Activated naive CD8-positive, alpha-beta T cell treated with anti-CD3 and anti-CD28 coated beads, Interleukin-2, amount 50 U/mL, for 16 hours (primary cell): Measurements from ENCODE around the gene MRPL53.
"Not testable (repeated sequence)": the region's sequence is repeated elsewhere in the genome, so short reads cannot be mapped to it uniquely, and the experiment has no call there.

Experiments used
- DNase-seq: peaks from one replicate; pipeline ENCODE4 v3.0.0-alpha.2; 2020; ENCODE audit warnings: low read depth, low spot score

MRPL53 gene

DNA sequence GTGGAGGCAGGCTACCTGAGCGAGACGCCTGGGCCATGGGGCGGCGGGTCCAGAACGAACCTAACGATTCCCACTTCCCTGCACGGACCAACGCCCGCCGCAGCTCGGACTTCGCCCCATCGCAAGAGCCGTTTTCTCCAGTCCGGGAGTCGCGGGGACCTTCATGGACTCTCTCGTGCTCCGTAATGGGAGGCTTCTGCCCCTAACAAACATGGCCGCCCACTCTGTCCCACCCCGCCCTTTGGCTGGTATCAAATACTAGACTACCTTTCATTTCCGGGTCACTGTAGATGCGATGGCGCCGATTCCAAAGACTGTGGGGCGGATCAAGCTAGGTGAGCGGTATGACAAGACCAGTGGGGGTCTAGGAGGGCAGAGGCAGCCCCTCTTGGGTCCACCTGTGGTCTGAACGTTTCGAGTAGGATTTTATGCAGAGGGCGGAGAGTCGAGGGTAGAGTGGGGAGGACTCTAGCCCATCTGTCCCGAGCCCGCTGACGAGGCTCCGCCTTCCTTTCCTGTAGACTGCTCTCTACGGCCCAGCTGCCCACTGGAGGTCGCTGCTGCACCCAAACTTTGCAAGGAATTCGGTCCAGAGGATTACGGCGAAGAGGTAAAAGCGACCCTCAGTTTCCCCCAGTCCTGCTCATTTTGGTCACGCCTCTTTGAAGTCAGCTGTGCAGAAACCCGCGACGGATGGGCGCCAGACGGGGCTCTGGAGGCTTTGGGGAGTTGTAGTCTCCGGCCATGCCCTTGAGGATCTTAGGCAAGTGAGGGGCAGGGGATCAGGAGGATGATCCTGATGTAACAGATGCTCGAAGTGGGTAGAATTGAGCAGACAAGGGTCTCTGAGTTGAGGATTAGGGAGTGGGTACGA, 10.6 kb upstream of the MRPL53 start, which contains the start of the genes CCDC142 and TTC31:
Gene CCDC142 (minus strand): TSS at position 198 of the 874 bp plus-strand sequence. CDS start 161 bp downstream, at position 37.
Gene TTC31 (plus strand): TSS at position 281 of the 874 bp plus-strand sequence. CDS start 15 bp downstream, at position 296.
- peak; percentile 86 for DNase-seq

DNA sequence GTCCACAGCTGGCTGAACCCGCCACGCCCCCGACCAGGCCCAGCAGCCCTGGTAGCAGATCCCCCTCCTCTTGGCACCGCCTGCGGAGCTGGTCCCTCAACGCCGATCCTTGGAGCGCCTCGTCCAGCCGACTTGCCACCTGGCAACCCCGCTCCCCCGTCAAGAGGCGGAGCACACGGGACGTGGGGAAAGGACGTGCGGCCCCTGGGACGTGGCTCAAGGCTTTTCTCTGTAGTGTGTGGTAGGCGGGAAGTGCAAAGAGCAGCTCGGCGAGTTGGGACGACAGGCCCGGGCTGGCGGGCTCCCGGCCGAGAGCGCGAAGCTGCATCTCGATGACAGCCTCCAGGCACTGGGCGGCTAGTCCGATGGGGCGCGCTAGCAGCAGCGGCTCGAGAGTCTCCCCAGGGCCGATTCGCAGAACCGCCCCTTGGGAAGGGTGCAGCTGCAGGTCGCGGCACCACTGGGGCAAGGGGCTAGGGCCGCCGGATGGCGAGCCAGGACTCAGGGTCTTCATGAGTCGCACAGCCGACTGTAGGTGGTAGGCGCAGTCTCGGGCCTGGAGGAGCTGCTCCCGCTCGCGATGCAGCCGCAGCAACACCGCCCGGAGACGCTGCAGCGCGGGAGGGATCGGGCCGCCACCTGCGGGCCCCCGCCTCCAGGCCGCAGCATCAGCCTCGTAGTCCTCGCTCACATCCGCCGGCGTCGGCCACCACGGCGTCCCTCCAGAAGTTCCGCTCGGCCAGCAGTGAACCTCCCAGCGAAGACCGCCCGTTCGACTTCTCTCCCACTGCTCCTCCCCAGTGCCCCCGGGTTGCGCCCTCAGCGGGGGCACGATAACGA, 9.7 kb upstream of the MRPL53 start:
- no peak for DNase-seq

DNA sequence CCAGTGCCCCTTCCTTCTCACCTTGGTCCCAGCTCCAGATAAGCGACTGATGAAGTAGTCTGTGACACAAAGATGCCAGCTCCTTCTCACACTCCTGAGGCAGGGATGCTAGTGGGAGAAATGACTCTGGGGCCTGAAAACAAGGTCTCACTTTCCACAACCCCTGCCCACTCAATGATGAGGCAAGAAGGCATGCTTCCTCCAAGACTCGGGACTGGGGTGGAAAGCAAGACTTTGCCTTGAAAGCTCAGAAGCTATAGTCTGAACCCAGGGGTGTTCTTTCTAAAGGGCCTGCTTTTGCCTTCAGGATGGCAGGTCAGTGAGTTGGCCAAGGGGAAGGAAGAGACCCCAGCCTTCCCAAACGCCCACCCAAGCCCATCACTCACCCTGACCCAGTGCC, 9.0 kb upstream of the MRPL53 start:
- no peak for DNase-seq

DNA sequence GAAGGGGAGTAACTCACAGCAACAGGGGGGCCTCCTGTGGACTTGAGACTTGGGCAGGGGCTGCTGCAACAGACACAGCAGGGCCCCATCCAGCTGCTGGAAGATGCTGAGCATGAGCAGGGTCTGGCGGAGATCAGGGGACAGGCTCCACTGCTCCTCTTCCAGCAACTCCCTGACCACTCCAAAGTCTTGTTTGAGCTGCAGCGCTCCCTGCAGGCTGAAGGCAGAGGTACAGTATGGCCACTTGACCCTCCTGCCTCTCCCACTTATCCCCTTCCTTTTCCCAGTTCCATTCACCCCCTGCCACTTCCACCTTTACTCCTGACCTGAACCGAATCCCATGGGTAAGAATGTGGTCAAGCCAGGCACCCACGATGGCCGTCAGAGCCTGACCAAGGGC, 2.4 kb upstream of the MRPL53 start:
- no peak for DNase-seq

DNA sequence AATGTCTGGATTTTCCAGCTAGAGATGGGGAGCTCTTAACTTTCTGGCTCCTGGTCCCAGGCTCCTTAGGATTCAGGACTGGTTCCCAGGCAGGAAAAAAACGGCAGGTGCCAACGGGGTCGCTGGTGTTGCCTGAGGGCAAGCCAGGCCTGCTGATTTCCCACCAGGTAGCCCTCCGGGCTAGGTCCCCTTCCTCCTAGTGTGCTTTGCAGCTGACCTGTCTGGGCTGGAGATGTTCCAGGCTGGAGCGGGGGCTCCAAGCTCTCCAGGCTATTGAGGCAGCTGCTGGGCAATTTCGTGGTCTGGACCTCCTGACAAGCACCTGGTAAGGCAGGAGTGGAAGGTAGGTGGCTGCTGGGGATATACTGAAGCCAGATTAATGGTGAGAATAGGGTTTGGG, 2.0 kb upstream of the MRPL53 start:
- no peak for DNase-seq

DNA sequence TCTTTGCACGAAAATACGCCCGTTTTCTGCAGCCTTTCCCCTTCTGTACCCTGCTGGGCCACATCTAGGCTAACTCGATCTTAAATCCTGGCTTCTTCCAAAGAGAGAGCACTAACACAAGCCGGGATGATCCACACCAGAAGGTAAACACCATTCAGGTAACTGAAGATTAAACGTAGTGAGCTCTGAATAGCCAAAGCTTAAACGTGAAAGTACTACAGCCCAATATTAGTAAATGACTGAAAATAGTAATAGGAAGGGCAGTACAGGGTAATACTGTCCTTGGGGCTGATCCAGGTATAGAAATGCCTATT, 422 bp upstream of the MRPL53 start:
- DNase-seq = no peak

DNA sequence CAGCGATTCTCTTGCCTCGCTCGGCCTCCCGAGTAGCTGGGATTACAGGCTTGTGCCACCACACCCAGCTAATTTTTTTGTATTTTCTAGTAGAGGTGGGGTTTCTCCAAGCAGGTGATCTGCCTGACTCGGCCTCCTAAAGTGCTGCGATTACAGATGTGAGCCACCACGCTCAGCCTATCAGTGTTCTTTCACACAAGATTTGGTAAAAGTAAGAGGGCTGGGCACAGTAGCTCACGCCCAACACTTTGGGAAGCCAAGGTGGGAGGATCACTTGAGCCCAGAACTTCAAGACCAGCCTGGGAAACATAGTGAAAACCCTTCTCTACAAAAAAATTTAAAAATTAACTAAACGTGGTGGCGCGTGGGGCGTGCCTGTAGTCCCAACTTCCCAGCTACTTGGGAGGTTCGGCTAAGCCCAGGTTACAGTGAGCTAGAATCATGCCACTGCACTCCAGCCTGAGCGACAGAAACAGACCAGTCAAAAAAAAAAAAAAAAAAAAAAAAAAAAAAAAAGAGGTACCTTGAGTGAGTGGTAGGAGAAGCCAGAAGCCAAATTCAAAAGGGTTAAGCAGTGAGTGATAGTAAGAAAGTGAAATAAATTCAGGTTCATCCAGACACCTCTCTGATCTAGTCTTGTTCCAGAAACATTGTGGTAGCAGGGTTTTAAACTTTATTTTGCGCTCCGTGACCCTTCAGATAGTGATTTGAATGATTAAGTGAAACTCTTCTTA, 981 bp downstream of the MRPL53 start:
- no peak for DNase-seq

DNA sequence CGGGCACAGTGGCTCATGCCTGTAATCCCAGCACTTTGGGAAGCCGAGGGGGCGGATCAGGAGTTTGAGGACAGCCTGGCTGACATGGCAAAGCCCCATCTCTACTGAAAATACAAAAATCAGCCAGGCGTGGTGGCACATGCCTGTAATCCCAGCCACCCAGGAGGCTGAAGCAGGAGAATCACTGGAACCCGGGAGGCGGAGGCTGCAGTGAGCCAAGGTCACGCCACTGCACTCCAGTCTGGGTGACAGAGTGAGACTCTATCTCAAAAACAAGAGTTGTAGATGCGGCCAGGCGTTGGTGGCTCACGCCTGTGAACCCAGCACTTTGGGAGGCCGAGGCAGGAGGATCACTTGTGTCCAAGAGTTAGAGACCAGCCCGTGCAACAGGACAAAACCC, 1.7 kb downstream of the MRPL53 start:
- DNase-seq = not testable (repeated sequence)

DNA sequence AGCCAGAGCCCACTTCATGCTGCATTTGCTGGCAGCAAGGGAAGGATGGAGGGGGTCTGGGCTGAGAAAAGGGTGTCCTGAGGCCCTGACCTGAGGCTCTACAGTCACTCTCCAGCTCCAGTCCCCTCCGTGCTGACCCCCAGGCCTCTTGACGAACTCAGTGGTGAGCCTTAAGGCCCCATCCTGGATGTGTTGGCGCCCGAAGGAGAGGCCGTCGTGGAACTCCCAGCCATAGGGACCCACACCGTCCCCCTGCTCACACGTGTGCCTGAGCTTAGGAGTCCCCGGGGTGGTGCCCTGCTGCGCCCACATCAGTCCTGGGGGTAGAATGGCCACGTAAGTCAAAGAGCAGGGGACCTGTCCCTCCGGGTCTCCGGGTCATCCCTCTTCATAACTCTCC, 8.1 kb downstream of the MRPL53 start:
- no peak for DNase-seq

DNA sequence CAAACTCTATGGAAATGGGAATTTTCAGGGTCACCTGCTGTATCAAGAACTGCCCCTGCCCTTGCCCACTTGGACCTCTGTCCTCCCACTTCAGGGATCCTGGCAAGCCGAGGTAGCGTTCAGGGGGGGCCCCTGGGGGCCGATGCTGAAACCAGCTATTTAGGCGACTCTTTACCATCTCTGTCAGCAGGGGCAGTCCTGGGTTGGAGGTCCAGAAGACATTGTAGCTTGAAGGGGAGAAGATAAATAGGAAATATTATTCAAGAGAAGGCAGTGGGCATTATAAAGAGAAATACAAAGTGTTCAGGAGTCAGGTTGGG, 9.7 kb downstream of the MRPL53 start:
- DNase-seq = no peak

DNA sequence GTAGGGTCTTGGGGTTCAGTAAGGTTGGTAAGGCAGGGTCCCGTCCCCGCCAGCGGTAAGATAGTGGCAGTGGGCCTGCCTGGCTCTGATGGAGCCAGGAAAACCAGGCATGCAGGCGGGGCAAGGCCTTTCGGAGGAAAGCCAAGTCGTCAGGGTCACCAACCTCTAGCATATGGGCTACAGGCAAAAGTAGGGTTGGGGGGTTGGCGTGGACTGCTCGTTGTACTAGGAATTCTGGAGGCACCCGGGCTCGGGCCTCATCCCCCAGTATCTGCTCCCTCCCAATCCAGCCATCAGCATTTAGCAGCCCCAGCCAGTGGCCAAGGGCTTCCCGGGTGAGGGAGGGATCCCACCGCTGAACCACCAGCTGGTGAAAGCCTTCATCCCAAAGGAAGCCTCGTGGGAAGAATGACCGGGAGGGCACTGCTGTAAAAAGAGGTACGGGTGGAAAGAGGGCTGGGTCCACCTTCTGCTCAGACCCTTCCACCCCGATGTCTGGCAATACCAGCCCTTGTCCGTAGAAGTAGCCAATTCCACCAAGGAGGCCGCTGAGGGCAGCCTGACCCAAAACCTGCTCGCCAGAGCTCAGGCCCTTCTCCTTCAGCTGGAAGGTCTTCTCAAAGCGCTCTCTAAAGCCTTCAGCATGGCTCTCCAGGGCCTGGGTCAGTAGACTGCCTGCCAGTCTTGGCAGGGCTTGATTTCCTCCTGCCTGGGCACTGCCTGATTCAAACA, 10.3 kb downstream of the MRPL53 start:
- no peak for DNase-seq

DNA sequence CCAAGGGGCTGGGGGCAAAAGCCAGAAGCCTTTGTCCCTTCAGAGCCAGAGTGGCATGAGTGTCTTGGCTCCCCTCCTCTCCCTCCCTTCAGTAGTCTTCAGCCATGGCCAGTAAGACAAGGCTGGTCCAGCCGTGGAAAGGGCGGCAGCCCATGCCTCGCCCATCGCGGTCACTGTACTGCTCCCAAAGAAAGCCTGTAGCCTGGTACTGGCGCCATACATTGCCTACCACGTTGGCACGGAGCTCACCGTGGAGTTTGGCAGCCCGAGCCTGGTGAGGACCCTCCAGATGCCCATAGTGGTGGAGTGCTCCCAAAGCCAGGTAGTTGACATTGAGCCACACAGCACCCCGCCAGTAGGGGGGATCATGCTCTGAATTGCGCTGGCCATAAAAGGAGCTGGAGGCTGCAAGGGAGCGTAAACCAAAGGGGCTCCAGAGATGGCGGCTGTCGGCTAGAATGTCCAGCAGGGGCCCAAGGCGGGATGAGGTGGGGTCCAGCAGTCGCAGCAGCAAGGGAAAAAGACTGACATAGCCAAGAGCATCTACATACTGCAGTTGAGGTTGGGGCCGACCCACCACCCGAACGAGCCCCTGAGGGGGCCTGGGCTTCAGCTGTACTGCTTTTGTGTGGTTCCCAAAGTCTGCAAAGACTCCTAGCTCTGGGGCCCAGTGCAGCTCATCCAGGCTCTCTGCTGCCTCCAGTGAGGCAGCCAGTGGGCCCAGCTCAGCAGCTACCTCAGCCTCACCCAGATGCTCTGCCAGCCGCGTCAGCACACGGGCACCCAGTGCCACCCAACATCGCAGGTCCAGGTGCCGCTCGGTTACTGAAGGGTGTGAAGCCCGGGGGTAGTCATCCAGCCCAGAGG, 11.1 kb downstream of the MRPL53 start:
- no peak for DNase-seq

DNA sequence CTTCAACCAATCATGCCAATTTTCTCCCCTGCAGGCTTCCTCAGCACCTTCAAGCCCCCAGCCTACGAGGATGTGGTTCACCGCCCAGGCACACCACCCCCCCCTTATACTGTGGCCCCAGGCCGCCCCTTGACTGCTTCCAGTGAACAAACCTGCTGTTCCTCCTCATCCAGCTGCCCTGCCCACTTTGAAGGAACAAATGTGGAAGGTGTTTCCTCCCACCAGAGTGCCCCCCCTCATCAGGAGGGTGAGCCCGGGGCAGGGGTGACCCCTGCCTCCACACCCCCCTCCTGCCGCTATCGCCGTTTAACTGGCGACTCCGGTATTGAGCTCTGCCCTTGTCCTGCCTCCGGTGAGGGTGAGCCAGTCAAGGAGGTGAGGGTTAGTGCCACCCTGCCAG, 12.3 kb downstream of the MRPL53 start:
- DNase-seq = not testable (repeated sequence)

DNA sequence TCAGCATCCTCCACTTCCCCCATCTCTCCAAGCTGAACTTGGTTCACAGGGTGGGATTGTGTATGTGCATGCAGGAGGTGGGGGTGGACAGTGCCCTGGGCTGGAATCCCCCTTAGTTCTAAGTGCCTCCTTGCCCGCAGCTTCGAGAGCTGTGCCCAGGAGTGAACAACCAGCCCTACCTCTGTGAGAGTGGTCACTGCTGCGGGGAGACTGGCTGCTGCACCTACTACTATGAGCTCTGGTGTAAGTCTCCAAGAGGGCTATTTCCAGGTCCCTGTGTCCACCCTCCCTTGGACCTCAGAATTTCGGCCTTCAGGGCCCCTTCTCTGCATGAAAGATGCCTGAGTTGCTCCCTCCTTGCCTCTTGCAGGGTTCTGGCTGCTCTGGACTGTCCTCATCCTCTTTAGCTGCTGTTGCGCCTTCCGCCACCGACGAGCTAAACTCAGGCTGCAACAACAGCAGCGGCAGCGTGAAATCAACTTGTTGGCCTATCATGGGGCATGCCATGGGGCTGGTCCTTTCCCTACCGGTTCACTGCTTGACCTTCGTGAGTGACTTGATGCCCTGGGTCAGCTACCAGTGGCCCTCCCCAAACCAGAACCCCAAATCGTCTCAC, 12.9 kb downstream of the MRPL53 start:
- not testable (repeated sequence) for DNase-seq

DNA sequence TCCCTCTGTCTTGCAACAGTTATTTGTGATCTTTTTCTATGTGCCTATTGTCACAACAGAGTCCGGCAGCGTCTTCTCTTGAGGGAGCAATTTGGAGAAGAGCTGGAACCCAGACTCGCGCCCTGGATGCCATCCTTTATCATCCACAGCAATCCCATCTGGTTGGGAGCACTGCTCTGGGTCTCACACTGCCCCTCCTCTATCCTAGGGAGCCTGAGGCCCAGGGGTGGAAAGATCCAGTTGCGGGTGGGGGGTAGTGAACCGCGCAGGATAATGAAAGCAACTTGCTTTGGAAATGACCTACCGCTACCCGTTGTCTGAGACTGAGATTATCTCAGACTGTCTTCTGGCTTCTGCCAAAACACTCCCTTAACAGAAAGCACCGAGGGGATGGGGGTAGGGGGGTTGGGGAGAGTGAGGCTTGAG, 13.5 kb downstream of the MRPL53 start:
- no peak for DNase-seq

DNA sequence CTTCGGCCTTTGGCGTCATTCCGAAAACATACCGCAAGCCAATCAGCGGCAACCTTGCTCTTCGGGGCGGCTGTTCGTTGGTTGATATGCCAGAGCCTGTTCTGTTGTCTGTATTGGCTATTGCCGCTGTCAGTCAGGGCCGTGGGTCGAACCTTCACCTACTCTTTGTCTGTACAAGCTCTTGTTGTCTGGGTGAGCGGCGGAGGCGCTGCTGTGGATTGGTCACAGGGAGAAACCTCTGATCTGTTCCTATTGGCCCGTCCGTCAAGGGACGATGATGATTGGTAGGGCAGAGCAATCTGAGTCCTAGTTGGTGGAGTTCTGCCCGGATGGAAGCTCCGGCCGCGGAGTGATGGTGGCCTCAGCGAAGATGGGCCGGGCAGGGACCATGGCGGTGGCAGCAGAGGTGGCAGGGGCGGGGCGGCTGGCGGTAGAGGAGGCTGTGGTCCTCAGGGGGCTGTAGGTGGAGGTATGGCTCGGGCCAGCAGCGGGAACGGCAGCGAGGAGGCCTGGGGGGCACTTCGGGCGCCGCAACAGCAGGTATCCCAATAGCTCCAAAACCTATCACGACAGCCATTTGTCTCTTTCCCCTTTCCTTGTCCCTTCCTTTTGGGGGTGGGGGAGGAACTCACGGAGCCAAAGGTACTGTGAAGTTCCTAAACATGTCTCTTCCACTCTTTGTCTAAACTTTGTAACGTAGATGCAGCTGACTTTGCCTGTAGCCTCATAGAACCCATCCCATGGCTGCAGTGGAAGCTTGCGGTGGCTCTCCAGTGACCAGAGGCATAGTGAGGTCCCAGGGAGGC, 14.1 kb downstream of the MRPL53 start, which contains the start of gene WBP1:
Gene WBP1 (plus strand): TSS at position 307 of the 806 bp plus-strand sequence. CDS start 165 bp downstream, at position 472.
- peak; percentile 97 for DNase-seq

DNA sequence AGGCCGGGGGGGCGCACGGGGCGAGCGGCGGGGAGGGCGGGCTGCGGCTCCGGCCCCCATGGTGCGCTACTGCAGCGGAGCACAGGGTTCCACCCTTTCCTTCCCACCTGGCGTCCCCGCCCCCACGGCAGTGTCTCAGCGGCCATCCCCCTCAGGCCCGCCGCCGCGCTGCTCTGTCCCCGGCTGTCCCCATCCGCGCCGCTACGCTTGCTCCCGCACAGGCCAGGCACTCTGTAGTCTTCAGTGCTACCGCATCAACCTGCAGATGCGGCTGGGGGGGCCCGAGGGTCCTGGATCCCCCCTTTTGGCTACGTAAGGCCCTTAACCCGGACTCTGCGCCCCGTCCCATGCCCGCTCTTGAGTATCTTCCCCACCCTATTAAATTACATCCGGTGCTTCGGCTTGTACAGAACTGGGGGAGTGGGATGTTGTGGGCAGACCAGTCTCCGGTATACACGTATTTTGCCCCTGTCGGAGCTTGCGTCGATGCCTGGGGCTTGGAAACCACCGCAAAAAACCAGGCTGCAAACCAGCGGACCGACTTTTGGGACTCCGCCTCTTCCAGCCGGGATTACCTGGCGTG, 14.8 kb downstream of the MRPL53 start:
- DNase-seq = peak; percentile 63

DNA sequence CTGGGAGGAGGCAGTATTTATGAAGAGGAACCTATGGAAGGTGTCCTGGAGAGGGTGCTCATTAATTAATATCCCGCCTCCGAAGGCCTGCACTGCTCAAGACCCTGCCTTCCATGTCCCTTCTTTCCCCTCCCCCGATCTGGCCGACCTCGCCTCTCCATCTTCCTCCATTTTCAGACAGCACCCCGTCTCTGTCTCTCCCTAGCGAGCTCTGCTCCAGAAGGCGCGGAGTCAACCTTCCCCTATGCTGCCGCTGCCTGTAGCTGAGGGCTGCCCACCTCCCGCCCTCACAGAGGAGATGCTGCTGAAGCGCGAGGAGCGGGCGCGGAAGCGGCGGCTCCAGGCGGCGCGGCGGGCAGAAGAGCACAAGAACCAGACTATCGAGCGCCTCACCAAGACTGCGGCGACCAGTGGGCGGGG, 15.3 kb downstream of the MRPL53 start:
- no peak for DNase-seq
